Loucy (cell line): ENCODE results near the gene ZNF12.

ENCODE experiments used
- H2AFZ ChIP-seq: fragments of 200-600 bp; sonication (generic); 2 replicates; pipeline ENCODE4 v1.6.0; 2016; ENCODE audit warnings: antibody characterized with exemption, mild to moderate bottlenecking, low read length, moderate library complexity
- H3F3A ChIP-seq: fragments of 200-600 bp; 2 replicates; pipeline ENCODE4 v1.6.0; 2016; ENCODE audit warnings: antibody characterized with exemption, low read depth, mild to moderate bottlenecking
- H3K27me3 ChIP-seq: fragments of 200-600 bp; sonication (generic); 2 replicates; pipeline ENCODE4 v1.6.1; 2014; ENCODE audit warnings: low read length, mild to moderate bottlenecking; ENCODE audit not compliant: insufficient read depth, poor library complexity, severe bottlenecking
- H3K36me3 ChIP-seq: fragments of 200-600 bp; sonication (generic); 2 replicates; pipeline ENCODE4 v1.6.1; 2016; ENCODE audit warnings: low read length; ENCODE audit not compliant: insufficient read depth
- H3K4me1 ChIP-seq: fragments of 200-600 bp; sonication (generic); 2 replicates; pipeline ENCODE4 v1.5.1; 2014; ENCODE audit warnings: low read length, mild to moderate bottlenecking; ENCODE audit not compliant: insufficient read depth, poor library complexity, severe bottlenecking
- H3K4me2 ChIP-seq: fragments of 200-600 bp; sonication (generic); 2 replicates; pipeline ENCODE4 v1.6.0; 2014; ENCODE audit warnings: antibody characterized with exemption, low read length, low read depth, mild to moderate bottlenecking; ENCODE audit not compliant: poor library complexity, severe bottlenecking
- H3K4me3 ChIP-seq: fragments of 200-600 bp; sonication (generic); 2 replicates; pipeline ENCODE4 v1.5.1; 2014; ENCODE audit warnings: low read length, mild to moderate bottlenecking, mixed read lengths; ENCODE audit not compliant: poor library complexity, severe bottlenecking
- H3K79me2 ChIP-seq: fragments of 200-600 bp; sonication (generic); 2 replicates; pipeline ENCODE4 v1.6.1; 2014; ENCODE audit warnings: low read length; ENCODE audit not compliant: insufficient read depth
- H3K9ac ChIP-seq: fragments of 200-600 bp; sonication (generic); 2 replicates; pipeline ENCODE4 v1.6.0; 2014; ENCODE audit warnings: mild to moderate bottlenecking, low read depth, low read length, moderate library complexity; ENCODE audit not compliant: poor library complexity, severe bottlenecking
- H3K9me2 ChIP-seq: fragments of 200-600 bp; sonication (generic); replicated peaks from 2 replicates; pipeline ENCODE4 v1.6.1; 2016; ENCODE audit warnings: low read depth, low read length, mixed read lengths
- H3K9me3 ChIP-seq: fragments of 200-600 bp; sonication (generic); 2 replicates; pipeline ENCODE4 v1.6.1; 2014; ENCODE audit warnings: mild to moderate bottlenecking, antibody characterized with exemption, low read length, low read depth; ENCODE audit not compliant: insufficient read depth
- H4K20me1 ChIP-seq: fragments of 200-600 bp; sonication (generic); 2 replicates; pipeline ENCODE4 v1.6.0; 2014; ENCODE audit warnings: antibody characterized with exemption, low read length, mild to moderate bottlenecking; ENCODE audit not compliant: insufficient read depth, poor library complexity, severe bottlenecking
- EZH2phosphoT487 ChIP-seq: fragments of 200-600 bp; IDR thresholded peaks from 2 replicates; pipeline ENCODE4 v1.6.1; 2018; ENCODE audit warnings: antibody characterized with exemption, mild to moderate bottlenecking, moderate library complexity, borderline replicate concordance
- TF ChIP-seq, protein P1 (sequence below): fragments of 200-600 bp; sonication (generic); conservative IDR thresholded peaks from 2 replicates; pipeline ENCODE4 v1.5.1; 2014; ENCODE audit warnings: mild to moderate bottlenecking, antibody characterized with exemption, low read length

ZNF12 gene

GRCh38 chr7:6648815-6649104, 58.0 kb downstream of the ZNF12 start:
- Histone ChIP-seq H3K9ac (no peak overlapping the region), H3K4me1 (no peaks in the 10 kb centered on the region), H3K79me2 (peaks cover 15% of the 10 kb centered on the region; the same call in 1 of the 2 replicates), H4K20me1 (no peaks in the 10 kb centered on the region), H3K27me3 (no peaks in the 10 kb centered on the region), H3K9me3 (no peaks in the 10 kb centered on the region), H3K4me2 (no peak overlapping the region), H3K36me3 (peaks cover 41% of the 10 kb centered on the region; the same call in 1 of the 2 replicates), H3K9me2 (no peaks in the 10 kb centered on the region), H3F3A (no peaks in the 10 kb centered on the region), H3K4me3 (no peak overlapping the region), H2AFZ (no peak overlapping the region)
- TF ChIP-seq, protein P1, sequence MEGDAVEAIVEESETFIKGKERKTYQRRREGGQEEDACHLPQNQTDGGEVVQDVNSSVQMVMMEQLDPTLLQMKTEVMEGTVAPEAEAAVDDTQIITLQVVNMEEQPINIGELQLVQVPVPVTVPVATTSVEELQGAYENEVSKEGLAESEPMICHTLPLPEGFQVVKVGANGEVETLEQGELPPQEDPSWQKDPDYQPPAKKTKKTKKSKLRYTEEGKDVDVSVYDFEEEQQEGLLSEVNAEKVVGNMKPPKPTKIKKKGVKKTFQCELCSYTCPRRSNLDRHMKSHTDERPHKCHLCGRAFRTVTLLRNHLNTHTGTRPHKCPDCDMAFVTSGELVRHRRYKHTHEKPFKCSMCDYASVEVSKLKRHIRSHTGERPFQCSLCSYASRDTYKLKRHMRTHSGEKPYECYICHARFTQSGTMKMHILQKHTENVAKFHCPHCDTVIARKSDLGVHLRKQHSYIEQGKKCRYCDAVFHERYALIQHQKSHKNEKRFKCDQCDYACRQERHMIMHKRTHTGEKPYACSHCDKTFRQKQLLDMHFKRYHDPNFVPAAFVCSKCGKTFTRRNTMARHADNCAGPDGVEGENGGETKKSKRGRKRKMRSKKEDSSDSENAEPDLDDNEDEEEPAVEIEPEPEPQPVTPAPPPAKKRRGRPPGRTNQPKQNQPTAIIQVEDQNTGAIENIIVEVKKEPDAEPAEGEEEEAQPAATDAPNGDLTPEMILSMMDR, result no peak
- no peak for TF ChIP-seq EZH2phosphoT487

GRCh38 chr7:6648066-6648814, 58.5 kb downstream of the ZNF12 start:
- Histone ChIP-seq H3K9me3 (no peaks in the 10 kb centered on the region), H3F3A (no peaks in the 10 kb centered on the region), H3K4me3 (no peak overlapping the region), H3K79me2 (peaks cover 15% of the 10 kb centered on the region; the same call in 1 of the 2 replicates), H3K9ac (no peak overlapping the region), H2AFZ (no peak overlapping the region), H3K4me1 (no peaks in the 10 kb centered on the region), H3K4me2 (no peak overlapping the region), H4K20me1 (no peaks in the 10 kb centered on the region), H3K27me3 (no peaks in the 10 kb centered on the region), H3K36me3 (peaks cover 46% of the 10 kb centered on the region; the same call in 1 of the 2 replicates), H3K9me2 (no peaks in the 10 kb centered on the region)
- TF ChIP-seq EZH2phosphoT487, result no peak
- TF ChIP-seq, protein P1, result no peak

GRCh38 chr7:6647541-6647940, 59.2 kb downstream of the ZNF12 start:
- Histone ChIP-seq H3K9ac (no peak overlapping the region), H3K36me3 (peaks cover 51% of the 10 kb centered on the region; the same call in 1 of the 2 replicates), H3K27me3 (no peaks in the 10 kb centered on the region), H3K79me2 (peaks cover 15% of the 10 kb centered on the region; the same call in 1 of the 2 replicates), H3K9me3 (no peaks in the 10 kb centered on the region), H3K4me3 (no peak overlapping the region), H4K20me1 (peaks cover 3% of the 10 kb centered on the region), H3F3A (no peaks in the 10 kb centered on the region), H2AFZ (no peak overlapping the region), H3K4me2 (no peak overlapping the region), H3K9me2 (no peaks in the 10 kb centered on the region), H3K4me1 (no peaks in the 10 kb centered on the region)
- no peak for TF ChIP-seq EZH2phosphoT487
- TF ChIP-seq, protein P1, result no peak
